Measurements from ENCODE around the gene SLC25A41. TPM values are rescaled to one million over a fixed set of nuclear protein-coding genes. Genes with fewer than 3 reads are reported as not detected.

SLC25A41 gene
- total RNA-seq, 1 experiment from 2014 or later: 1.4 TPM

DNA sequence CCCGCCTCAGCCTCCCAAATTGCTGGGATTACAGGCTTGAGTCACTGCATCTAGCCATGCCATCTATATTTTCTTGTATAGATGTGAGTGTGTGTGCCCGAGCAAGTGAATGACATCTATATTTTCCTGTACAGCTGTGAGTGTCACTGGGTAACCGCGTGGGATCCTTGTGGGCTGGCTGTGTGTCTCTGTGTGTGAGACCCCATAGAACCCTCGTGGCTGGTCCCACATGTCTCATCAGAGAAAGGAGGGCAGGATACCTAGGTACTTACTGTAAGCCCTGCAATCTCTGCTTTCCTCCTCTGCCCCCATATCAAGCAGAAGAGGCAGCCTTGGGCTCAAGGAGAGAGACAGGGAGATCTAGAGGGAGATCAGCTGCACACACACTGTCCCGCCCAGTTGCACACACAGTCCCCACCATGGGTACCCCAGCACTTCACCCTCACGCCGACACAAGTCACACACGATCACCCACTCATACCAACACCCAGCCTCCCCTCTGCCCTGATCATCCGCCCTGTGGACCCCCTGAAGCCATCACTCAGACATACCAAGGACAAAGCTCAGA is 47.4 kb upstream of the SLC25A41 start:
- no peak overlapping the region for H3K4me3 Mint-ChIP-seq (ENCODE audit: low read depth, unreplicated experiment)
- CTCF ChIA-PET: no interaction called here
- H3K27ac Mint-ChIP-seq (ENCODE audit: unreplicated experiment): no peak overlapping the region
- H3K36me3 Mint-ChIP-seq (ENCODE audit: insufficient read depth, unreplicated experiment): peaks cover 5% of the 10 kb centered on the region
- peaks cover 18% of the 10 kb centered on the region for H3K27me3 Mint-ChIP-seq (ENCODE audit: unreplicated experiment)
- no peaks in the 10 kb centered on the region for H3K4me1 Mint-ChIP-seq (ENCODE audit: low read depth, unreplicated experiment)
- no peaks in the 10 kb centered on the region for H3K9me3 Mint-ChIP-seq (ENCODE audit: low read depth, unreplicated experiment)
- TF ChIP-seq, protein P1, sequence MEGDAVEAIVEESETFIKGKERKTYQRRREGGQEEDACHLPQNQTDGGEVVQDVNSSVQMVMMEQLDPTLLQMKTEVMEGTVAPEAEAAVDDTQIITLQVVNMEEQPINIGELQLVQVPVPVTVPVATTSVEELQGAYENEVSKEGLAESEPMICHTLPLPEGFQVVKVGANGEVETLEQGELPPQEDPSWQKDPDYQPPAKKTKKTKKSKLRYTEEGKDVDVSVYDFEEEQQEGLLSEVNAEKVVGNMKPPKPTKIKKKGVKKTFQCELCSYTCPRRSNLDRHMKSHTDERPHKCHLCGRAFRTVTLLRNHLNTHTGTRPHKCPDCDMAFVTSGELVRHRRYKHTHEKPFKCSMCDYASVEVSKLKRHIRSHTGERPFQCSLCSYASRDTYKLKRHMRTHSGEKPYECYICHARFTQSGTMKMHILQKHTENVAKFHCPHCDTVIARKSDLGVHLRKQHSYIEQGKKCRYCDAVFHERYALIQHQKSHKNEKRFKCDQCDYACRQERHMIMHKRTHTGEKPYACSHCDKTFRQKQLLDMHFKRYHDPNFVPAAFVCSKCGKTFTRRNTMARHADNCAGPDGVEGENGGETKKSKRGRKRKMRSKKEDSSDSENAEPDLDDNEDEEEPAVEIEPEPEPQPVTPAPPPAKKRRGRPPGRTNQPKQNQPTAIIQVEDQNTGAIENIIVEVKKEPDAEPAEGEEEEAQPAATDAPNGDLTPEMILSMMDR (IDR thresholded peaks at IDR 0.05; ENCODE audit: unreplicated experiment): no peak
- intact Hi-C loops (cut with micrococcal nuclease; ENCODE audit: unreplicated experiment): no loop called here
- BruUV-seq (replicated peaks): no TSS peak
- DNase-seq: no peak

DNA sequence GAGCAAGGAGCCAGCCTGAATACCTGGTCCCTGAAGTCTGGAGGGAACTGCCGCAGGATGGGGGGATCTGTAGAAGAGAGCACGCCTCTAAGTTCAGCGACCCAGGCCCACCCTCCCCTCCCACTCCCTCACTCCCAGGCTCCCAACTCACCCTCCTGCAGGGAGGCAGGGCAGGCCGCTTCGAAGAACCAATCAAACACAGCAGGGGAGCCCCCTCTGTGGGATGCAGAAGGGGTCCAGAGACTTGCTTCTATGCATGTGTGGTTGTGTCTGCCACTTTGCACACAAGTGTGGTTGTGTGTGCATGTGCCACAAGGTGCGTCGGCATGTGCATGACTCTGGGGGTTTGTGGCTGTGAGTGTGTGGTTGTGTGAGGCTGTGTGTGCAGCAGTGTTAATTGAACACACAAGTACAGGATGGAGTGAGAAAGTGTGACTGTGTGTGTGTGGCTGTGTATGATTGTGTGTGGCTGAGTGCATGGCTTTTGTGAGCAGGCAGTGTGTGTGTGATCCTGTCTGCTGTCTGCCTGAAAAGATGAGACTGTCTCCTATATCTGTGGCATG is 46.4 kb upstream of the SLC25A41 start:
- intact Hi-C loops (cut with micrococcal nuclease; ENCODE audit: unreplicated experiment): no loop called here
- Mint-ChIP-seq H3K36me3 (ENCODE audit: insufficient read depth, unreplicated experiment) (peaks cover 5% of the 10 kb centered on the region), H3K4me3 (ENCODE audit: low read depth, unreplicated experiment) (no peak overlapping the region), H3K27ac (ENCODE audit: unreplicated experiment) (no peak overlapping the region), H3K9me3 (ENCODE audit: low read depth, unreplicated experiment) (no peaks in the 10 kb centered on the region), H3K27me3 (ENCODE audit: unreplicated experiment) (peaks cover 18% of the 10 kb centered on the region), H3K4me1 (ENCODE audit: low read depth, unreplicated experiment) (no peaks in the 10 kb centered on the region)
- BruUV-seq (replicated peaks): no TSS peak
- CTCF ChIA-PET: no interaction called here
- no peak for DNase-seq
- TF ChIP-seq, protein P1 (IDR thresholded peaks at IDR 0.05; ENCODE audit: unreplicated experiment): no peak

DNA sequence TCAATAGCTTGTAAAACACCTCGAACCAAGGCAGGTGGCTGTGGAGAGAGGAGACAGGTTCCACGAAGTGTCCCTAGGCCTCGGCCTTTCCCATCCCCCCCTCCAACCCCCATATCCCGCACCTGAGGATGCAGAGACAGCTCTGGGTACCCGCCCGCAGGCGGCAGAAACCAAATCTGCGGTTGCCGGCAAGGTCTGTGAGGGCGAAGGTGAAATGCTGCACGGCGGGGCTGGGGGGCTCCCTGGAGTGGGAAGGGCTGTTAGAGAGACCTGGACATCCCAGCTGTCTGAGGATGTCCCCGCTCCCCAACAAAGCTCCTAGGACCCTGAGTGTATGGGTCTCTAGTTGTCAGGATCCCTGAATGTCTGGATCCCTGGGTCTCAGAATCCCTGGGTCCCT is 45.3 kb upstream of the SLC25A41 start:
- Mint-ChIP-seq H3K9me3 (ENCODE audit: low read depth, unreplicated experiment) (no peaks in the 10 kb centered on the region), H3K27ac (ENCODE audit: unreplicated experiment) (no peak overlapping the region), H3K4me3 (ENCODE audit: low read depth, unreplicated experiment) (no peak overlapping the region), H3K27me3 (ENCODE audit: unreplicated experiment) (peaks cover 18% of the 10 kb centered on the region), H3K4me1 (ENCODE audit: low read depth, unreplicated experiment) (peaks cover 3% of the 10 kb centered on the region), H3K36me3 (ENCODE audit: insufficient read depth, unreplicated experiment) (peaks cover 5% of the 10 kb centered on the region)
- no peak for DNase-seq
- intact Hi-C loops (cut with micrococcal nuclease; ENCODE audit: unreplicated experiment): no loop called here
- TF ChIP-seq, protein P1 (IDR thresholded peaks at IDR 0.05; ENCODE audit: unreplicated experiment): no peak
- no TSS peak for BruUV-seq (replicated peaks)
- CTCF ChIA-PET: no interaction called here

DNA sequence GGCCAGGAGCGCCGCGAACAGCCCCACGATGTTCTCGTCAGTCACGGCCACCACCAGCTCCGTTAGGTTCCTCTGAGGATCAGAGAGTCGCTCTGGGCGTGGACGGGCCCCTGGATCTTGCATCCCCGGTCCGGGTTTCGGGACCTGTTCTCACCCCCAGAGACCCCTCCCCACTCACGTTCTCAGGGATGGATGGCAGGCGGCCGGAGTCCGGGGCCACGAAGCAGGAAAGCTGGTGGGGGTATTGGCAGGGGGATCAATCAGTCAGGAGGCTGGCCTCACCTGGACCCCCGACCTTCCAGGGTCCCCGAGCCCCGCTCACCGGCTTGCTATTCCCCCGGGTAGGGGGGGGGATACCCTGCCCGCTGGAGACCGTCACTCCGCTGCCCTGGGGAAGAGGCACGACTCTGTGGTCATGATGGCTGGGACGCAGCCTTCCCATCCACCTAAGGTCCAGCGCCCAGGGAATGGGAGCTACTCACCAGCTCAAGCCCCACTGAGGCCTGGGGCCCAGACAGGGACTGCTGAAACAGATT is 43.4 kb upstream of the SLC25A41 start:
- Mint-ChIP-seq H3K27me3 (ENCODE audit: unreplicated experiment) (peaks cover 18% of the 10 kb centered on the region), H3K4me3 (ENCODE audit: low read depth, unreplicated experiment) (no peak overlapping the region), H3K36me3 (ENCODE audit: insufficient read depth, unreplicated experiment) (peaks cover 5% of the 10 kb centered on the region), H3K9me3 (ENCODE audit: low read depth, unreplicated experiment) (no peaks in the 10 kb centered on the region), H3K4me1 (ENCODE audit: low read depth, unreplicated experiment) (peaks cover 6% of the 10 kb centered on the region), H3K27ac (ENCODE audit: unreplicated experiment) (no peak overlapping the region)
- no TSS peak for BruUV-seq (replicated peaks)
- DNase-seq: no peak
- TF ChIP-seq, protein P1 (IDR thresholded peaks at IDR 0.05; ENCODE audit: unreplicated experiment): no peak
- intact Hi-C loops (cut with micrococcal nuclease; ENCODE audit: unreplicated experiment): no loop called here
- CTCF ChIA-PET: no interaction called here
